ENCODE measurements around the gene MRPS30.
A peak's percentile ranks its signal among the peaks of the same experiment; 100 is the strongest.
"Not testable (repeated sequence)": the region's sequence is repeated elsewhere in the genome, so short reads cannot be mapped to it uniquely, and the experiment has no call there.

MRPS30 gene

DNA sequence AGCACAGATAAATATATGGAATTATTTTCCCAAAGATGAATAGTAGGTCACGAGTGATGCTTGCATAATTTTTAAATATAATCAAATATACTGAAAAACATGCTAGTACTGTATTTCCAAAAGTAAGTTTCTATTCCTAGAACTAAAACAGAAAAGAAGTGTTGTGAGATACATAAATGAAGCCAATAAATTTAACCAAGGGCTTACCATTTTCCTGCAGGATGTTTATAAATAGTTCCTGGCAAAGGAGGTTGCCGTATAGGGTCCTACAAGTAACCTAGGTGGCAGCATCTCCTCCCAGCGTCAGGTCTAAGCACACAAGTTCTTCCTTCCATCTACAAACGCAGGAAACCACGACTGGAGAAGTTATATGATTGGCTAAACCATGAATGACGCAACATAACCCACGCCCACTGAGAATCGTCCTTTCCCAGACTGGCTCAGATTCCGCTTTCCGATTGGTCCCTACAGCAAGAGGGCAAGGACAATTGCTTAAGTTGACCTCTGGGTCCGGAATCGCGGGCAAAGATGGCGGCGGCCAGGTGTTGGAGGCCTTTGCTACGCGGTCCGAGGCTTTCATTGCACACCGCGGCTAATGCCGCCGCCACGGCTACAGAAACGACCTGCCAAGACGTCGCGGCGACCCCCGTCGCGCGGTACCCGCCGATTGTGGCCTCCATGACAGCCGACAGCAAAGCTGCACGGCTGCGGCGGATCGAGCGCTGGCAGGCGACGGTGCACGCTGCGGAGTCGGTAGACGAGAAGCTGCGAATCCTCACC, at the start of gene MRPS30:
MRPS30 (plus strand) TSS at position 513 of the 780 bp plus-strand sequence; CDS start at position 529, 16 bp downstream.
- DNase-seq (ENCODE audit: low read depth in 2 of 2, low spot score in 1 of 2) = peak; percentile 80 to 81

DNA sequence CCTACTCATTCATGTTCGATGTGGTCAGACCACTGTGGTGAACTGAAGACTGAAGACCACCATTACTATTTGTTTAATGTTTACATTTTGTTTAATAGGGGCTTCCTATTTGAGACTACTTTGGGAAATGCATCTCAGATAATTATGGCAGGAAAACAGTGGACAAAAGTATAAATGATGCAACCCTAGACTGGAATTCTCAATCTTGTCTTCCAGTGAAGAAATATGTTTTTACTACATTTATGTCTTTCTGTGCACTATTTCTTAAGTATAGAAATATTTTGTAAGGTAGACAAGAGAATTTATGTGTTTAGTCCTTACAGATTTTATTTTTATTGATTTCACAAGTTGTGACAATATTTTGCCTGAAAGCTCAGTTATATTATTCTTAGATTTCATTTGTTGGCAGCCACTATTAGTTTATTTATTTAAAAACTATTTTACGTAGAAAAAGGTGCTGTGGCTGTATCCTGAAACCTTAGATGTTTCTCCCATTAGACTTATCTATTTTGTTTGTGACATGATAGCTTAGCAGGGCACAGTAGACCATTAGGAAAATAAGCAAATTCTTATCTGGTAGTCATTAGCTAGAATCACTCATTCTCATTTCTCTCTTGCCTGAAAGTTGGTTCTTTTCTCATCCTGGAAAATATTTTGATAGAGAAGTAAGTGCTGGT, 39.4 kb upstream of the MRPS30 start:
- DNase-seq (ENCODE audit: low read depth in 2 of 2, low spot score in 1 of 2) = no peak

DNA sequence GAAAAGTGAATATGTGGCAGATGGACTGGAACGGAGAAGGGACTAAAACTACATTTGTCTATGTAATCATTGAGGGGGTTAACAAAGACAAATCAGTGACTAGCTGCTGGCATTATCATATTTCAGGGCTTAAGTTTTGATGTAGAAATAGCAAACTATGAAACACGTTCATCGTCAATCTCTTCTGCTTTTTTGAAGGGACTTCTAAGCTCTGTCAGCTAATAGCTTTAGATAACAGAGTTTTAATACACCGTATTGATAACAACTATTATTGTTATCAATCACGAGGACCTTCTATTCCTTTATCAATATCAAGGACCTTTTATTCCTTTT, 38.9 kb upstream of the MRPS30 start:
- no peak for DNase-seq (ENCODE audit: low read depth in 2 of 2, low spot score in 1 of 2)

DNA sequence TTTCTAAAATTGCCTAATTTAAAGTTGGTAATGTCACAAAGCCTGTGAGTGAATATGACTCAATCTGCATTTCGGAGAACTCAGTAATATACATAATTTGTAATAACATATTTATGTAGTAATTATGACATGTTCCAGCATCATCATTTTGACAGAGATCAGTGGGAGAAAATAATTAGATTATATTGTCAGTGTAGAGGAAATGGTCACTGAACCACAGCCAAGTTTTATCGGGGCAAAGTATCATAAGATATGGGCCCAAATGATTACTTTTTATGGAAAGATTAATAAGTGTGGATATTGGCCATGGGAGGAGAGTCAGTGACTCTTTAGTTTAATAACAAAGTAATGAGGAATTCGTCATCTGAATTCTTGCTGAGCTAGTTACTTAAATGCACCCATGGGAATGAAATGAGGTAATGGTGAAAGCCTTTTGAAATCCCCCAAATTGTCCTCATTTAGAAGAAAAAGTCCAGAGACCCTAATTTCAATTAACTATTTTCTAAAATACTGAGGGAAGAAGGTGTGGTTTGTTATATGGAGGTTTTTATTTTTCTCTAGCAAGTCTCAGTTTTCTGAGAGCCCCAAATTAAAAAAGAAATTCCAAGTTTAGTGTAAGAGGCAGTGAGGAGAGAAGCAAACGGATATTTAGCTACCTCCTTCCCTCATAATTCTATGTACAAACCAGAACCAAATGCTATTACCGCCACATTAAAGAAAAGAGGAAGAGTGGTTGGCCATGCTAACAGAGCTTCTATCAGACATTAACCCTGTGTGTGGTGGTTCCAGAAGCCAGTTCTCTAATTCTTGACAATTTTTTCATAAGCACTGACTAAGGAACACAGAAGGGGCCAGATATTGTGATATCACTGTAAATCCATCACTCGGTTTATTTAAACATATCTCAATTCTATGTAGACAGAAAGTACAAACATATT, 37.7 kb upstream of the MRPS30 start:
- DNase-seq (ENCODE audit: low read depth in 2 of 2, low spot score in 1 of 2) = no peak

DNA sequence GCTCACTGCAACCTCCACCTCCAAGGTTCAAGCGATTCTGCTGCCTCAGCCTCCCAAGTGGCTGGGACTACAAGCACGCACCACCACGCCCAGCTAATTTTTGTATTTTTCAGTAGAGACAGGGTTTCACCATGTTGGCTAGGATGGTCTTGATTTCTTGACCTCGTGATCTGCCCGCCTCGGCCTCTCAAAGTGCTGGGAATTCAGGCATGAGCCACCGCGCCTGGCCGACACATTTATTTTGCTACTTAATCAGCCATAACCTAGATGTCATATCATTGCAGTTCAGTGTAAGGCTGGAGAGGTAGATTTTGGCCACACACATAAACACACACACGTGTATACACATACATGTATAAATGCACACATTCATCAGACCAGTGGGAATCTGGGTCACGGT, 36.4 kb upstream of the MRPS30 start:
- not testable (repeated sequence) for DNase-seq (ENCODE audit: low read depth in 2 of 2, low spot score in 1 of 2)

DNA sequence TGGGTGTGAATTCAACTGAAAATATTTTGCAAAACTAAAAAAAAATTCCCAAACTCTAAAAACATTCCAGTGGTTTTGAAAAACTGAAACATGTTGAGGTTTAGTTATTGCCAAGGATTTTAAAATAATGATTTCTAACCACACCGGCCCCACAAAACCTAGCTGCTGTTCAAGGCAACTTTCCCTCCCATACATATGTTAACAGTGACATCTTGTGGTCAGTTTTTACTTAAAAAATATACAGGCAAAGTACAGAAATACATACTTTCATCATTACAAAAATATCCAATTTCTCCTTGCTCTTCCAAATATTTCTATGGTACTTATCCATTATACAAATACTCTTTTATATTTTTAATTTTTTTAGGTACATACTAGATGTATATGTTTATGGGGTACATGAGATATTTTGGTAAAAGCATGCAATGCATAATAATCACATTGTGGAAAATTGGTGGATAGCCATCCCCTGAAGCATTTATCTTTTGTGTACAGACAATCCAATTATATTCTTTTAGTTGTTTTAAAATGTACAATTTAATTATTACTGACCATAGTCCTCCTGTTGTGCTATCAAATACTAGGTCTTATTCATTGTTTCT, 34.4 kb upstream of the MRPS30 start:
- DNase-seq (ENCODE audit: low read depth in 2 of 2, low spot score in 1 of 2) = no peak

DNA sequence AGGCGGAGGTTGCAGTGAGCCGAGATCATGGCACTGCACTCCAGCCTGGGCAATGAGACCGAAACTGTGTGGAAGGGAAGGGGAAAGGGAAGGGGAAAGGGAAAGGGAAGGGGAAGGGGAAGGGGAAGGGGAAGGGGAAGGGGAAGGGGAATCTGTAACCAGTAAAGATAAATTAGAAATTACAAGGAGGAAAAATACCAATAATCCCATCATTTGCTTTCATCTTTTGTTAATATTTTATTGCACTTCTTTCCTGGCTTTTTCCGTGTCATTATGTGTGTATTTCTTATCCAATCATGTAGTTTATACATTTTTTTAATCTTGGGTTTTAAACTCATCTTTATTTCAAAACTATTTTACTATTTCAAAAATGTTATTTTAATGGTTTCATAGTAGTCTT, 29.6 kb upstream of the MRPS30 start:
- no peak for DNase-seq (ENCODE audit: low read depth in 2 of 2, low spot score in 1 of 2)

DNA sequence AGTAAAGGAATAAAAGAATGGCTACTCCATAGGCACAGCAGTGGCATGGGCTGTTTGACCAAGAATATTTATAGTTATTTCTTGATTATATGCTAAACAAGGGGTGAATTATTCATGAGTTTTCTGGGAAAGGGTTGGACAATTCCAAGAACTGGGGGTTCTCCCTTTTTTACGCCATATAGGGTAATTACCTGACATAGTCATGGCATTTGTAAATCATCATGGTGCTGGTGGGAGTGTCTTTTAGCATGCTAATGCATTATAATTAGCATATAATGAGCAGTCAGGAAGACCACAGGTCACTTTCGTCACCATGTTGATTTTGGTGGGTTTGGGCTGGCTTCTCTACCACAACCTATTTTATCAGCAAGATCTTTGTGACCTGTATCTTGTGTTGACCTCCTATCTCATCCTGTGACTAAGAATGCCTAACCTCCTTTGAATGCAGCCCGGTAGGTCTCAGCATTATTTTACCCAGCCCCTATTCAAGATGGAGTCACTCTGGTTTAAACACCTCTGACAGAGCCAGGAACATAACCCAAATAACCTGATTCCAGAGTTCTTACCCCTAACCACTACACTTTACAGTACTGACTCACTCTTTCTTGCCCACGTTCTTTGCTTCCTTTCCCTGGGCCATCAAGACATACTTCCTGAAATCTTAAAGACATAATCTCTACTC, 25.0 kb upstream of the MRPS30 start:
- no peak for DNase-seq (ENCODE audit: low read depth in 2 of 2, low spot score in 1 of 2)

DNA sequence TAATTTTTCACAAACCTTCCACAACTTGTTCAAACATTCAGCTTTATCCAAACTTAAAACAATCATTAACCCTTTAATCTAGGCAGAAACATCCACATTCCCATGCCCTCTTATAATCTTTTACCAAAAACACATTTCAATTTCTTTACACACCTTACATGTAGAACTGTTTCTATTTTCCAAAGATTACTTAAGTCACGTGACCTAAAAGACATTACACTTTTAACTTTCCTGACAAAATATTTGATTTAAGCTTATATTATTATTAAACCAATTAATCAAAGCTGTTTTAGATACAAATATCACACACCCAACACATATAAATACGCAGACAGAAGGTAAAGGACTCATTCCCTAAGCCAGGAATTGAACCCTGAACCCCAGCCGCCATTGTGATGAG, 21.0 kb upstream of the MRPS30 start:
- DNase-seq (ENCODE audit: low read depth in 2 of 2, low spot score in 1 of 2) = no peak

DNA sequence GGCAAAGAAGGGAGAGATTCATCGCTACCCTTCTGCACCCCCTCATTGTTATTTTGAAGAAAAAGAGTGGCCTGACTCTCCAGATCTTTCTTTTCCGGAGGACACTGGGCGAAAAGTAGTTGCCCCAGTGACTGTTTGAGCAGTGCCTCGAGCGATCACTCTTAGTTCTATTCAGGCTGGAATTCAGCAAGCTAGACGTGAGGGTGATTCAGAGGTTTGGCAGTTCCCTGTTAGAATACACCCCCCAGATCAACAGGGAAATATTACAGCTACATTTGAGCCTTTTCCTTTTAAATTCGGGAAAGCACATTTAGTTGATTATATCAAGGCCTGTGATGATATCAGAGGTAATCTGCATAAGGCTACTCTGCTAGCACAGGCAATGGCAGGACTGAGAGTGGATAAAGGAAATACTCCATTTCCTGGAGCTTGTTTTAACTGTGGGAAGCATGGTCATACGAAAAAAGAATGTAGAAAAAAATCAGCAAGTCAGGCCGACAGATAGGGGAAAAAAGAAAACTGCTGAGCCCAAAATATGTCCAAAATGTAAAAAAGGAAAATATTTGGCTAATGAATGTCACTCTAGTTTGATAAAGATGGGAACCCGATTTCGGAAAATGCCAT, 19.3 kb upstream of the MRPS30 start:
- not testable (repeated sequence) for DNase-seq (ENCODE audit: low read depth in 2 of 2, low spot score in 1 of 2)

DNA sequence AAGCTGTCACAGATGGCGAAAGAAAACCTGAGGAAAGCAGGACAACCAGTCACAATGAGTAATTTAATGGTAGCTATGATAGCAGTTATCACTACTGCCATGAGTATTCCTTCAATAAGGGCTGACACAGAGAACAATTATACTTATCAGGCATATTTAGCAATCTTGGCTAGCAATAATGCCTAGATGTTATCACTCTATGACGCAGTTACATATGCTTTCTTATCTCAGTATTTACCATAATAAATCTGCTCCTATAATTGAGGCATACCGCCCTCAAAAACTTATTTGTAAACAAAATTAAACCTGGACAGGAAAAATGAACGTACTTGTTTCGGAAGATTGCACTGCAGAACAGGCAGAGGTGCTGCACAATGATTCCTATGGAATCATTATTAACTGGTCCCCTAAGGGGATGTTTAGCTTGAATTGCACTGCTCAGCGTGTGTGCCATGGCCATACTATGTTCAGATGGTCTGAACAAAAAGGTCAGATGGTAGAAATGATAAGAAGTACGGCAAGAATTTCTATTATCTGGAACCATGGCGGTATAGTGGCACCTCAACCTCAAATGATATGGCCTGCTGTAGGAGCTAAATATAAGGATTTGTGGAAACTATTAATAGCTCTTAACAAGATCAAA, 16.6 kb upstream of the MRPS30 start:
- not testable (repeated sequence) for DNase-seq (ENCODE audit: low read depth in 2 of 2, low spot score in 1 of 2)

DNA sequence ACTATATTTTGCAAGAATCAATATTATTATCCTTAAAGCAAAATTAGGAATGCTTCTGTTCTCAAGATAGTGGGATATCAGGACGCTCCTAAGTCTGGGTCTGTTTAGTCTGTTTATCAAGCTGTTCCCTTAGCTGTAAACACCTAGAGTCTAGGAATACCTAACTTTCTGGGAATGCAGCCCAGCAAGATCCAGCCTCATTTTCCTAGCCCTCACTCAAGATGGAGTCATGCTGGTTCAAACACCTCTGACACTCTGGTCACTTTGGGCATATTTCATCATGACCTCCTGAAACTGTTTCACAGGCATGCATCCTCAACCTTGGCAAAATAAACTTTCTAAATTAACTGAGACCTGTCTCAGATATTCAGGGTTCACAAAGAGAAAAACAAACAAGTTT, 14.4 kb upstream of the MRPS30 start:
- DNase-seq (ENCODE audit: low read depth in 2 of 2, low spot score in 1 of 2) = no peak

DNA sequence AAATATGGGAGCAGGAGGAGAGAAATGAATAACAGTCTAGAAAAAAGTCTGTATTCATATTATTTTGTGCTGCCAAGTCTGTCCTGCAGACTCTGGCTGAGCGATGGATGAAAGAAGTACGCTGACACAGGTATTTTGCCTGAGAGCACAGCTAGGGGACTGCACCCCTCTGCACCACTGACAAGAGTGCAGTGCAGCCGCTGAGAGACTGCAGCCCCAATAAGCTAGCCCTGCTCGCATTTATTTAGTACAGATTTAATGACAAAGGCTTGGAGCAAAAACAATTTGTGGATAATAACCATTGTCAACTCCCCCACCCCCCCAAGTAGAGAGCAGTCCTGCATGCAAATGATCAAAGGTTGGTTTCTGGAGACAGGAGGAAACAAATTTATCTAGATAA, 13.3 kb upstream of the MRPS30 start:
- no peak for DNase-seq (ENCODE audit: low read depth in 2 of 2, low spot score in 1 of 2)

DNA sequence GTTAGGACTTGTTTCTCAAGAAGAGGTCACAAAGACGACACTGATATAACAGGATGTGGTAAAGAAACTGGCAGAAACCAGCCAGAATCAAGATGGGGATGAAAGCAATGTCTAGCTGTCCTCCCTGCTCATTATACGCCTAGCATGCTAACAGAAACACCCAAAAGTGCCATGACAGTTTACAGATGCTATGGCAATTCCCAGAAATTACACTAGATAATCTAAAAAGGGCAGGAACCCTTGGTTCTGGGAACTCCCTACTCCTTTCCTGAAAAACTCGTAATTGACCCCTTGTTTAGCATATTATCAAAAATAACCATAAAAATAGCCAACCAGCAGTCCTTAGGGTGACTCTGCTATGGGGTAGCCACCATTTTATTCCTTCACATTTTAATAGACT, 10.9 kb upstream of the MRPS30 start:
- no peak for DNase-seq (ENCODE audit: low read depth in 2 of 2, low spot score in 1 of 2)

DNA sequence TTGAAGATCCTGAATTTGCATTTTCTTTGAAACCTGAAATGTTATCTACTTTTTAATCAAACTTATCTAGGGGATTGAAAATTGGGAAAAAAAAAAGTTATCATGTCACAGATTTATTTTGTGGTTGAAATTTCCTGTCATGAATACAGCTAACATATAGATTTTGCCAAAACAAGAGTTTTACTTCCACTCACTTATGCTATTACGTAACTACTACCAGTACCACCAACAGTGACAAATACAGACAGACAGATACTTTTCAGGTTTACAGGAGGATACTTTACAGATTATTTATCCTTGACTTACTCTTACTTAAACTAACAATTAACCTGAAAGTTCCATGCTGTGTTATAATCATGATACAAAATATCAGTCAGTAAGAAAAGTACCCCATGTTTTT, 6.8 kb upstream of the MRPS30 start:
- DNase-seq (ENCODE audit: low read depth in 2 of 2, low spot score in 1 of 2) = no peak

DNA sequence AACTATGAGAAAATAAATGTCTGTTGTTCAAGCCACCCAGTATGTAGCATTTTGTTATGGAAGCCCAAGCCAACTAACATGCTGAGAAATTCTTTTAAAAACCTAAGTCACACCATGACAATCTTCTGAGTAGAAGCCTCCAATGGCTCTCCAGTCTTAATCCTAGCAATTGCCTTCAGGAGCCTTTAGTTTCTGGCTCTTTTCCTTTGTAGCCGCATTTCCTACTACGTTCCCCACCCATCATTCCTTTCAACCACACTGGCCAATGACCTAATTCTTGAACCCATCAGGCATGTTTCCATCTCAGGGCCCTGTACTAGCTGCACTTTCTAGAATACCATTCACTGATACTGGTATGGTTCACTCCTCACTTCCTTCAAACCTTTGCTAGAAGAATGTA, 2.1 kb upstream of the MRPS30 start:
- no peak for DNase-seq (ENCODE audit: low read depth in 2 of 2, low spot score in 1 of 2)

DNA sequence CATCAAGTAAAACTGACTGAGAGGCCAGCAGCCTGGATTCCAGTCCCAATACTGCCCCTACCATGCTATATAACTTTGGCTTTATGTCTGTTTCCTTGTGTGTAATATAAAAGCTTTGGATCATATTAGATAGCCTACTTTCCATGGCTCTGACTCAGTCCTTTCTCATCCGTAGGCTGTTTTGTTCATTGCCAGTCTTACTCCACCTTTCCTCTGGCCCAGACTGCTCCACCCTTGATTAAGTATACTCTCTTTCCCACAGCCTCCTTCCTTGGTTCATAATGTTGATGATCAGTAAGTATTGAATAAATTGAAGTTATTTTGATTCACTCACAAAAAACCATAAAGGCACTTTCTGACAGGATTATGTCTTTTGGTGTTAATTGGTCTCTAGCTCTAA, 1.5 kb upstream of the MRPS30 start:
- DNase-seq (ENCODE audit: low read depth in 2 of 2, low spot score in 1 of 2) = no peak

DNA sequence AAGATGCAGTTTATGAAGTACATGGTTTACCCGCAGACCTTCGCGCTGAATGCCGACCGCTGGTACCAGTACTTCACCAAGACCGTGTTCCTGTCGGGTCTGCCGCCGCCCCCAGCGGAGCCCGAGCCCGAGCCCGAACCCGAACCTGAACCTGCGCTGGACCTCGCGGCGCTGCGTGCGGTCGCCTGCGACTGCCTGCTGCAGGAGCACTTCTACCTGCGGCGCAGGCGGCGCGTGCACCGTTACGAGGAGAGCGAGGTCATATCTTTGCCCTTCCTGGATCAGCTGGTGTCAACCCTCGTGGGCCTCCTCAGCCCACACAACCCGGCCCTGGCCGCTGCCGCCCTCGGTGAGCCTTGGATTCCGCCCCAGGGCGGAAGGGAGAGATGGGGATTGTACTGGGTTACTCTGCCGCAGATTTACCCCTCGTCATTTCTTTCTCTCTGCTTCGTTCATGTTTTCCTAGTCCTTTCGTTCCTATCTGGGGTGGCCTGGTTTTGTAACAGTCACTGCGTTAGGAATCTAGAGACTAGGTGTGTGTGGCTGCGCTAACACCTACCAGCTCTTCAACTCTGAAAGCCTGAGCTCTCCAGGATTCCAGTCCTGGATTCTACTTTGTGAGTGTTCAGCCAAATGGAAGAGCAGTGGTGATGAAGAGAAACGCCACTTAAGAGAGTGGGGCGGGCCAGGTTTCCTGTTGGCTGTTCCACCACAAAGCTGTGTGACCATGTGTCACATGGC, 638 bp downstream of the MRPS30 start:
- peak; percentile 1 to 8 for DNase-seq (ENCODE audit: low read depth in 2 of 2, low spot score in 1 of 2)

DNA sequence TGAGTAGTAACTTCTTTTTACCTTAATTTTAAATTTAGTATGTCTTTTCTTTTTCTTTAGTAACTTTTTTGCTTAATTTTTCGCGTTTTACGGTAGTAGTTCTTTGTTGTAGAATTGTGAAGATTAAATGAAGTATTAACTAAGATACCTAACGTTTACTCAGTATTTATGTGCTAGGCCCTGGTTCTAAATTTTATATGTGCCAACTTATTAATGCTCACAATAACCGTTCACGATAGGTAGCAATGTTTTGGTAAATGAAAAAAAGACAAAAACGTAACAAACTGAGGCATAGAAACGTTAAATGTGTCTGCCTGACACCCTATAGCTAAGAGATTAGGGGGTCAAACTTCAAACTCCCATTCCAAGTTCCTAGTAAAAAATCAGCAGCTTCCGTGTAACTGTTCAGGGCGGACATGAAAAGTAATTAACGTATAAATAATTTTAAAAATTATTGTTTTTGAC, 1.2 kb downstream of the MRPS30 start:
- no peak for DNase-seq (ENCODE audit: low read depth in 2 of 2, low spot score in 1 of 2)

All from stimulated activated CD8-positive, alpha-beta memory T cell treated with anti-CD3 and anti-CD28 coated beads, Interleukin-4, amount 100 ng/mL, for 4 hours (primary cell).